HepG2 (cell line): ENCODE measurements around the gene DUS1L. TPM values are rescaled to one million over a fixed set of nuclear protein-coding genes. Genes with fewer than 3 reads are reported as not detected.

Source experiments
- DPF2 ChIP-seq: sonication (generic); formaldehyde crosslinking; IDR thresholded peaks from 2 replicates; pipeline ENCODE4 v1.4.0; 2020; ENCODE audit warnings: mild to moderate bottlenecking, low read depth, missing genetic modification reagents, borderline replicate concordance
- E2F5 ChIP-seq: sonication (generic); formaldehyde crosslinking; conservative IDR thresholded peaks from 2 replicates; pipeline ENCODE4 v1.4.0; 2020; ENCODE audit warnings: missing genetic modification reagents
- GZF1 ChIP-seq: sonication (generic); formaldehyde crosslinking; IDR thresholded peaks from 2 replicates; pipeline ENCODE4 v1.5.1; 2020; ENCODE audit warnings: mild to moderate bottlenecking, missing genetic modification reagents
- MIER2 ChIP-seq: IDR thresholded peaks from 2 replicates; pipeline ENCODE4 v1.6.1; 2016; ENCODE audit warnings: missing biosample characterization, missing genetic modification reagents
- MTA1 ChIP-seq: sonication (generic); formaldehyde crosslinking; IDR thresholded peaks from 2 replicates; pipeline ENCODE4 v1.4.0; 2020; ENCODE audit warnings: missing genetic modification reagents, mild to moderate bottlenecking, borderline replicate concordance
- MTA3 ChIP-seq: sonication (generic); formaldehyde crosslinking; IDR thresholded peaks from 2 replicates; pipeline ENCODE4 v1.4.0; 2020; ENCODE audit warnings: missing genetic modification reagents
- NFYC ChIP-seq: IDR thresholded peaks from 2 replicates; pipeline ENCODE4 v1.6.1; 2016; ENCODE audit warnings: missing genetic modification reagents, missing compliant biosample characterization
- NRL ChIP-seq: sonication (generic); formaldehyde crosslinking; IDR thresholded peaks from 2 replicates; pipeline ENCODE4 v1.5.0; 2020; ENCODE audit warnings: missing genetic modification reagents, mild to moderate bottlenecking, moderate library complexity, borderline replicate concordance
- RBM39 ChIP-seq: fragments of 200-400 bp; formaldehyde crosslinking; IDR thresholded peaks from one replicate; pipeline ENCODE4 v1.6.1; 2018; ENCODE audit warnings: antibody characterized with exemption, mild to moderate bottlenecking, low read depth, low read length; ENCODE audit not compliant: poor library complexity, severe bottlenecking
- SNRNP70 ChIP-seq: fragments of 200-400 bp; formaldehyde crosslinking; IDR thresholded peaks from 2 replicates; pipeline ENCODE4 v1.6.1; 2017; ENCODE audit warnings: mild to moderate bottlenecking, low read depth, low read length, moderate library complexity
- TFDP1 ChIP-seq: IDR thresholded peaks from 2 replicates; pipeline ENCODE4 v1.6.1; 2016; ENCODE audit warnings: missing compliant biosample characterization, missing genetic modification reagents, borderline replicate concordance
- ZKSCAN5 ChIP-seq: sonication (generic); formaldehyde crosslinking; IDR thresholded peaks from 2 replicates; pipeline ENCODE4 v1.5.1; 2020; ENCODE audit warnings: mild to moderate bottlenecking, missing genetic modification reagents
- ZNF446 ChIP-seq: sonication (generic); formaldehyde crosslinking; IDR thresholded peaks from 2 replicates; pipeline ENCODE4 v1.5.0; 2020; ENCODE audit warnings: mild to moderate bottlenecking, missing genetic modification reagents
- ZNF530 ChIP-seq: sonication (generic); formaldehyde crosslinking; IDR thresholded peaks from 2 replicates; pipeline ENCODE4 v1.5.0; 2020; ENCODE audit warnings: low read depth, mild to moderate bottlenecking, missing genetic modification reagents
- ZNF546 ChIP-seq: sonication (generic); formaldehyde crosslinking; conservative IDR thresholded peaks from 2 replicates; pipeline ENCODE4 v1.8.1; 2023; ENCODE audit warnings: mild to moderate bottlenecking, missing genetic modification reagents
- ZNF646 ChIP-seq: sonication (generic); formaldehyde crosslinking; IDR thresholded peaks from 2 replicates; pipeline ENCODE4 v1.9.0; 2021; ENCODE audit warnings: mild to moderate bottlenecking, missing genetic modification reagents
- ZNF737 ChIP-seq: sonication (generic); formaldehyde crosslinking; IDR thresholded peaks from 2 replicates; pipeline ENCODE4 v1.5.0; 2020; ENCODE audit warnings: missing genetic modification reagents, mild to moderate bottlenecking, borderline replicate concordance
- ZNF740 ChIP-seq: sonication (generic); formaldehyde crosslinking; IDR thresholded peaks from 2 replicates; pipeline ENCODE4 v1.4.0; 2020; ENCODE audit warnings: missing genetic modification reagents
- polyA plus RNA-seq, 8 experiments: library from polyadenylated mRNA; depleted of rRNA in 3 of 8; stranded (reverse) in 7 of 8; unstranded in 1 of 8; fragments of >200 nt; fragmentation: Illumina TruSeq in 4 of 8; extraction: Trizol in 4 of 8; gene quantifications; 2 replicates each; pipeline versions ENCODE4 v1.2.1 to v1.2.3, GENCODE V29; 2011 to 2016; ENCODE audit warnings: low read depth in 4 of 8, missing spikeins in 1 of 8, mixed read lengths in 1 of 8; ENCODE audit not compliant: insufficient read depth in 1 of 8
- total RNA-seq, 5 experiments: library from RNA; depleted of rRNA; stranded (reverse); fragments of >200 nt; fragmentation: Illumina TruSeq; extraction: Trizol; gene quantifications; 2 replicates each; pipeline ENCODE4 v1.2.3, GENCODE V29; 2016; ENCODE audit warnings: low read depth in 1 of 5
- TF ChIP-seq, protein P1 (sequence below): sonication (generic); formaldehyde crosslinking; IDR thresholded peaks from 2 replicates; pipeline ENCODE4 v1.8.1; 2022; ENCODE audit warnings: mild to moderate bottlenecking, missing genetic modification reagents

The DUS1L gene
- total and polyA plus RNA-seq, 2 of the 13 experiments (the other 11 are each of a cell fraction or from before 2014, with no cell fraction given), result 81.0 to 109 TPM

- TF ChIP-seq ZNF546, result no peak
- TF ChIP-seq RBM39, result peak; percentile 66
- TF ChIP-seq MTA1 (CRISPR knock-in tag), result peak; percentile 46; the same call in 1 of the 2 replicates
- TF ChIP-seq, protein P1, sequence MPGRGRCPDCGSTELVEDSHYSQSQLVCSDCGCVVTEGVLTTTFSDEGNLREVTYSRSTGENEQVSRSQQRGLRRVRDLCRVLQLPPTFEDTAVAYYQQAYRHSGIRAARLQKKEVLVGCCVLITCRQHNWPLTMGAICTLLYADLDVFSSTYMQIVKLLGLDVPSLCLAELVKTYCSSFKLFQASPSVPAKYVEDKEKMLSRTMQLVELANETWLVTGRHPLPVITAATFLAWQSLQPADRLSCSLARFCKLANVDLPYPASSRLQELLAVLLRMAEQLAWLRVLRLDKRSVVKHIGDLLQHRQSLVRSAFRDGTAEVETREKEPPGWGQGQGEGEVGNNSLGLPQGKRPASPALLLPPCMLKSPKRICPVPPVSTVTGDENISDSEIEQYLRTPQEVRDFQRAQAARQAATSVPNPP (CRISPR knock-in tag), result no peak
- no peak for TF ChIP-seq MTA3 (CRISPR knock-in tag)
- peak; percentile 1; the same call in 1 of the 2 replicates for TF ChIP-seq ZNF740 (CRISPR knock-in tag)
- TF ChIP-seq ZKSCAN5 (CRISPR knock-in tag), result no peak
- TF ChIP-seq NRL (CRISPR knock-in tag), result peak; percentile 17; the same call in 1 of the 2 replicates
- no peak for TF ChIP-seq ZNF646
- peak; percentile 60; the same call in 1 of the 2 replicates for TF ChIP-seq TFDP1
- TF ChIP-seq ZNF530 (CRISPR knock-in tag), result no peak
- TF ChIP-seq SNRNP70, result no peak
- 0 out of 2 replicates have a peak, but pooled peaks have one; percentile 12 for TF ChIP-seq GZF1 (CRISPR knock-in tag)
- TF ChIP-seq E2F5 (CRISPR knock-in tag), result no peak
- peak; percentile 19 for TF ChIP-seq ZNF446 (CRISPR knock-in tag)
- no peak for TF ChIP-seq DPF2 (CRISPR knock-in tag)
- TF ChIP-seq ZNF737 (CRISPR knock-in tag), result no peak; the same call in 1 of the 2 replicates
- TF ChIP-seq NFYC, result no peak
- no peak for TF ChIP-seq MIER2 (CRISPR knock-in tag)
Measured at GRCh38 chr17:82097184-82097918, 31.7 kb upstream of the DUS1L start (continued).
